ENCODE results near the gene C4BPA. TPM values are rescaled to one million over a fixed set of nuclear protein-coding genes. Genes with fewer than 3 reads are reported as not detected.
A peak's percentile ranks its signal among the peaks of the same experiment; 100 is the strongest.

C4BPA gene
- total RNA-seq, 6 donors from 2014 or later = 39.0 to 618 (median 118) TPM

GRCh38 chr1:207078578-207079132 lies 25.4 kb upstream of the C4BPA start:
- TF ChIP-seq POLR2A (IDR thresholded peaks at IDR 0.05) (no peak), CTCF (IDR thresholded peaks at IDR 0.05) (no peak), EP300 (IDR thresholded peaks at IDR 0.05) (no peak), POLR2AphosphoS5 (IDR thresholded peaks at IDR 0.05) (no peak)
- H3K27ac ChIP-seq = no peak overlapping the region
- ATAC-seq (ENCODE audit: low FRiP score in 2 of 2) (no peak), DNase-seq (no peak)
- no peaks in the 10 kb centered on the region for H3K9me3 ChIP-seq
- H3K4me3 ChIP-seq = no peak overlapping the region
- no peaks in the 10 kb centered on the region for H3K27me3 ChIP-seq
- no peaks in the 10 kb centered on the region for H3K36me3 ChIP-seq
- 86 to 87% methylated on average over 11 of the region's 11 CpGs for WGBS, 2 donors
- H3K4me1 ChIP-seq = peaks cover 0 to 14% (median 6%) of the 10 kb centered on the region in 4 donors

DNA sequence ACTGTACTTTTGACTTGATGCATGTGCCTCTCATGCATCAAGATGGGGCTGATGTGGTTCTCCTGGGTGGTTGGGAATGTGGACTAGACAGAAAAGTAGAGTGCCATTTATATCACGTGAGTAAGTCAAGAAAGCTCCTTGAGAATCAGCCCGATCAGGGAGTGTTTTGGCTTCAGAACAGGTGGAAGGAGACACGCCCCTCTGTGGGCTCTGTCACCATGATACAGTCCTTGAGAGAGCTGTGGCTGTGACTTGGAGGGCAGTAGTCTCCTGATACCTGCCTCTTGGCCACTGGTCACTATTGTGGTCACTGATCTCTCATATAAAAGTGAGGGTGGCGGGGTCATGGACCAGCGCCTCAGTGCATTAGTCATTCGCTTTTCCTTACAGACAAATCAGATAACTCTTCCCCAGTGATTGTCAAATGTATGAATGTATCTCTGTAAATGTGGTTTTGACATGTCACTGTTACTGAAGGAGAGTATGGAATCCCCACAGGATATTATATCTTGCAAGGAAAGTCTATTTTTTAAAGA lies 24.3 kb upstream of the C4BPA start:
- Histone ChIP-seq H3K27ac (no peak overlapping the region), H3K36me3 (no peaks in the 10 kb centered on the region), H3K9me3 (no peaks in the 10 kb centered on the region), H3K4me3 (no peak overlapping the region), H3K27me3 (no peaks in the 10 kb centered on the region), H3K4me1 (peaks cover 0 to 21% (median 6%) of the 10 kb centered on the region in 4 donors)
- TF ChIP-seq POLR2A (IDR thresholded peaks at IDR 0.05) (no peak), CTCF (IDR thresholded peaks at IDR 0.05) (no peak), EP300 (IDR thresholded peaks at IDR 0.05) (no peak)
- ATAC-seq (ENCODE audit: low FRiP score in 2 of 2) (no peak), DNase-seq (peak in 1 of 2 donors; percentile 29)
- 80 to 93% methylated on average over 6 of the region's 6 CpGs for WGBS, 2 donors

DNA sequence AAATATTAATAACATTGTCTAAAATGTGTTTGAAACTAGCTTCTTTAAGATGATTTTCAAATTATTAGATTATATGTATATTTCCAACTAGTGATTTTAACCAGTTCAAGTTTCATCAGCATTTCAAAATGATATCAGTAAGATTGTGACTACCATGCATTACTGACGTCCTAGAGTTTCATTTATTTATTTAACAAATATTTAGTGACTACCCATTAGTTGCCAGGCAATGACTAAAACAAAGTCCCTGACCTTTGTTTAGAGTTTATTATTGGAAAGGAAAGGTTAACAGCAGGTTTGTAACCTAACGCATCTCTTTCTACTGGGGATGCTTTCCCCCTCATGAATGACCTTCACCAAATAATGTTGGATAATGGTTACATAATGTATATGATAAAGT lies 22.9 kb upstream of the C4BPA start:
- 47 to 56% methylated on average over 2 of the region's 2 CpGs for WGBS, 2 donors

DNA sequence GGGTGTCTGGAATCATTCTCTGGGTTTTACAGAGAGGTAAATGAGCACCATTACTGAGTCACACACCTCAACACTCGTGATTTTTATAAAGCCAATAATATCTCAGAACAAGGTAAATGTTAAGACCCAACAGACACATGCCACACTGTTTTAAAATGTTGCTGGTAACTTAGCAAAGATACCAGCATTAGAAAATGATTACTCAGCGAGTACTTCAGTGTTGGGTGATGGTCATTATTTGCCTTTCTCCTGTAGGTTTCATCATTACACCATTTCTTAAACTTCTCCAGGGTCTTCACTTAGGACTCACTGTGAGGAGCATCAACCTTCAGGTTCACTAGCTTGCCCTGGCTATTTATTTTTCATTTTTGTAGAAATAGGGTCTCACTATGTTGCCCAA lies 22.2 kb upstream of the C4BPA start:
- Histone ChIP-seq H3K27me3 (no peaks in the 10 kb centered on the region), H3K9me3 (no peaks in the 10 kb centered on the region), H3K4me1 (peaks cover 0 to 23% (median 7%) of the 10 kb centered on the region in 4 donors), H3K27ac (no peak overlapping the region), H3K4me3 (no peak overlapping the region), H3K36me3 (no peaks in the 10 kb centered on the region)
- 86 to 88% methylated on average over 2 of the region's 2 CpGs for WGBS, 2 donors
- ATAC-seq (ENCODE audit: low FRiP score in 2 of 2) (no peak), DNase-seq (no peak)
- TF ChIP-seq EP300 (IDR thresholded peaks at IDR 0.05) = no peak
- no peak for TF ChIP-seq POLR2A (IDR thresholded peaks at IDR 0.05)
- TF ChIP-seq CTCF (IDR thresholded peaks at IDR 0.05) = no peak
- no peak for TF ChIP-seq POLR2AphosphoS5 (IDR thresholded peaks at IDR 0.05)

More for the DNA sequence above, 22.9 kb upstream of the C4BPA start:
- no peak overlapping the region for H3K27ac ChIP-seq
- no peaks in the 10 kb centered on the region for H3K9me3 ChIP-seq
- TF ChIP-seq EP300 (IDR thresholded peaks at IDR 0.05) (no peak), POLR2A (IDR thresholded peaks at IDR 0.05) (no peak), POLR2AphosphoS5 (IDR thresholded peaks at IDR 0.05) (no peak), CTCF (IDR thresholded peaks at IDR 0.05) (no peak)
- H3K36me3 ChIP-seq = no peaks in the 10 kb centered on the region
- H3K4me1 ChIP-seq = peaks cover 0 to 23% (median 7%) of the 10 kb centered on the region in 4 donors
- DNase-seq (no peak), ATAC-seq (ENCODE audit: low FRiP score in 2 of 2) (no peak)
- no peak overlapping the region for H3K4me3 ChIP-seq
- no peaks in the 10 kb centered on the region for H3K27me3 ChIP-seq

GRCh38 chr1:207084232-207084631 lies 19.8 kb upstream of the C4BPA start:
- Histone ChIP-seq H3K27me3 (no peaks in the 10 kb centered on the region), H3K9me3 (no peaks in the 10 kb centered on the region), H3K4me1 (peaks cover 0 to 17% (median 6%) of the 10 kb centered on the region in 4 donors), H3K4me3 (no peak overlapping the region), H3K27ac (no peak overlapping the region), H3K36me3 (no peaks in the 10 kb centered on the region)
- DNase-seq = no peak
- no peak for ATAC-seq (ENCODE audit: low FRiP score in 2 of 2)
- WGBS, 2 donors = 48 to 62% methylated on average over 2 of the region's 2 CpGs
- no peak for TF ChIP-seq EP300 (IDR thresholded peaks at IDR 0.05)
- no peak for TF ChIP-seq POLR2A (IDR thresholded peaks at IDR 0.05)
- TF ChIP-seq CTCF (IDR thresholded peaks at IDR 0.05) = no peak
- no peak for TF ChIP-seq POLR2AphosphoS5 (IDR thresholded peaks at IDR 0.05)
